ENCODE measurements around the gene PRKAR1A.
"Not testable (repeated sequence)": the region's sequence is repeated elsewhere in the genome, so short reads cannot be mapped to it uniquely, and the experiment has no call there.

PRKAR1A gene

DNA sequence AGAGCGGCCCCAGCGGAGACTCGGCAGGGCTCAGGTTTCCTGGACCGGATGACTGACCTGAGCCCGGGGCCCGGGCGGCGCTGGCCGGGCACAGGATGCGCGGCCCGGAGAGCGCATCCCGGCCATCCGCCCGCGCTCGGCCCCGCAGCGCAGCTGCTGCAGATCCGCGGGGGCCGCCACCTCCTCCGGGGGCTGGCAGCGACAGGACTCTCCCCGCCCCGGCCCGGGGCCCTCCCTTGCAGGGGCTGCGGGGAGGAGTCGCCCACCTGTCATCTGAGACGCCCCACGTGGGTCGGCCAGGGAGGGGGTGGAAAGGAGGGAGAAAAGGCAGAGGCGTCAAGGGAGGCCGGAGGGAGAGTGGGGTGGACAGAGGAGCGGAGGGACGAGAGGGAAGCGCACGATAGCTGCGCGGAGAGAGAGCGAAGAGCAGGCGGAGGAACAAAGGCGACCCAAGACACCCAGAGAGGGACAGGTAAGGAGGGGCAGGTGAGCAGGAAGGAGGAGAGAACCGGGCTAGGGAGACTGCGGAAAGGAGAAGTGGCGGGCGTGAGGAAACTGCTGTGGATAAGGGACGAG lies 471 bp upstream of the PRKAR1A start:
- FAIRE-seq = no peak

DNA sequence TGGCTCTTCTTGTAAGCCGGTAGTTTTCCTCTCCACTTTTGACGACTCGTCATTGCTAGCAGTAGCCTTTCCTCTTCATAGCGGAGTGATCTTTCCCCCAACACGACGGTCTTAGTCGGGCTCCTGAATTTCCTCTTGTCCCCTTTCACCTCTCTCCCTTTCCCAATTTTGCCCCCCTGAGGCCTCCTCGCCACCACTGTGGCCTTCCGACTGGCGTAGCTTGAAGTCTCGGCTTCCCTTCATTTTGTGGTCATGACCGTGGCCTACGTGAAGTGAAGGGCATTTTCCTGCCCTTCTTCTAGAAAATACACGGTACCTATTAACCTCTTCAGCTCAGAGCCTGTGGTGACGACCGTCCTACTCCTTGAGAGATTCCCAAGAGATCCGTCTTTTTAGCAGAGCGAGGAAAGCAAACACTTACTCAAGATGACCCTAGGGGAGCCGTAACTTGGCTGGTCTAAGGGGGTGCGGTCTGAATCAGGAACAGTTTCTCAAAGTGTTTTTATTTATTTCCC lies 787 bp downstream of the PRKAR1A start:
- FAIRE-seq = no peak

DNA sequence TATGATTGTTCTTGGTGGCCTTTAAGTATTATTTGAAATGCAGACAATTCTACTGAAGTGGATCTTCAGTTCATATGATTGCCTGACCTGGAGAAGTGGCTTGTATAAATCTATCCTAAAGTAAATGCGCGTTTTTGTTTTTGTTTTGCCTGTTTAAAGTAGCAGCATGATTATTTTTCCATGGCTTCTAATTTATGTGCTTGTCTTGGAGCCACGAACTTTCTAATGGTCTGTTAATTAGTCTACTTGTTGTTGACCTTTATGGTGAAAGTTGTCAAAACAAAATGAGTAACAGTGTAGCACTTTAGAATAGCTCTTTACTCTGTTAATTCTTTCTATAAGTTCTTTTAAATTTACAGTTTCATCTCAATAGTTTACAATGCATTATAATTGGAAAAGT lies 1.7 kb downstream of the PRKAR1A start:
- FAIRE-seq = no peak

DNA sequence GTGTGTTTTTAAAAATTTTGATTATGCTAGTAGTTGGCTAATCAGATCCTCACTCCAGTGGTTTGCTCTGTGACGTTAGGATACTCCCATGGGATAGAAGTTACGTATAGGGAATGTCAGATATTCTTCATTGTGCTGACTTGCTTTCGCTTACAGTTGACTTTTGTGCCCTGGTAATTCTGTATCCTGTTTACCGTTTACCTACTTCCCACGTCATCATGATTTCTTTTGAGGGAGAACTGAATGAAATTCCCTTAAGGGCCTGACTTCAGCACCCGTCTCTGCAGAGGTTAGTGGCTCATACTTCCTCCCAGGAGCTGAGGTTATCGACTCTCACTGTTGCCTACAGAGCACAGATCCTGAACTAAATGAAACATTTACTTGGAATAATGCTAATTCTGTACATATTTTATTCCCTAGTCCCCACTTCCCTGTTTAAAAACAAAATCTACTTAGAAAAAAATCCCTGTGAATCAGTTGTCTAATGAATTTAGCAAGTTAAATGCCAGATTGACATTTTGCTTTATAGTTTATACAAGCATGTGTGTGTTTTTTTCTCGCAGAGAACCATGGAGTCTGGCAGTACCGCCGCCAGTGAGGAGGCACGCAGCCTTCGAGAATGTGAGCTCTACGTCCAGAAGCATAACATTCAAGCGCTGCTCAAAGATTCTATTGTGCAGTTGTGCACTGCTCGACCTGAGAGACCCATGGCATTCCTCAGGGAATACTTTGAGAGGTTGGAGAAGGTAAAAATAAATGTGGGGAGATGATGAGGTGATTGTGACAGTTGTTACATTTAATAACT lies 2.8 kb downstream of the PRKAR1A start:
- FAIRE-seq = no peak

DNA sequence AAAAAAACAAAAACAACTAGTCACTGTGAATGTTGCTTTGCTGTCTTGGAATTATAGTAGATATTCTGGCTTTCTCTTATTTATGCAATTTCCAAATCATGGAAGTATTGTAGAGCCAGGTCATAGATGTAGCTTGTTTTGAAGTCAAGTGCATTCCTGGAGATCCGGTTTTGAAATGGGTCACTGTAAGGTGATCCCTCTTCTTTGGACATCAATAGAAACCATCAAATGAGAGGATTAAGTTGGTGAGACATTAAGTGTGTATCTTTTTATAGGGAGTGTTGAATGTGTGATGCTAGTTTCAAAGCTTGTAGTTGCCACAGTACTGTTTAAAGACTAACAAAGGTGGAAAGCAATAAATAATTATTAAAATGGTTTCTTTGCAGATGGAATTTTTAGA lies 4.5 kb downstream of the PRKAR1A start:
- no peak for FAIRE-seq

DNA sequence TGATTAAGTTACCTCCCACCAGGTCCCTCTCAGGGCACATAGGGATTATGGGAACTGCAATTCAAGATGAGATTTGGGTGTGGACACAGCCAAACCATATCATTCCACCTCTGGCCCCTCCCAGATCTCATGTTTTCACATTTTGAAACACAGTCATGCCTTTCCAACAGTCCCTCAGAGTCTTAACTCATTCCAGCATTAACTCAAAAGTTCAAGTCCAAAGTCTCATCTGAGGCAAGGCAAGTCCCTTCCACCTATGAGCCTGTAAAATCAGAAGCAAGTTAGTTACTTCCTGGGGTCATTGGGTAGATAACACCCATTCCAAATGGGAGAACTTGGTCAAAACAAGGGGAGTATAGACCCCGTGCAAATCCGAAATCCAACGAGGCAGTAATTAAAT lies 5.4 kb downstream of the PRKAR1A start:
- FAIRE-seq = not testable (repeated sequence)

DNA sequence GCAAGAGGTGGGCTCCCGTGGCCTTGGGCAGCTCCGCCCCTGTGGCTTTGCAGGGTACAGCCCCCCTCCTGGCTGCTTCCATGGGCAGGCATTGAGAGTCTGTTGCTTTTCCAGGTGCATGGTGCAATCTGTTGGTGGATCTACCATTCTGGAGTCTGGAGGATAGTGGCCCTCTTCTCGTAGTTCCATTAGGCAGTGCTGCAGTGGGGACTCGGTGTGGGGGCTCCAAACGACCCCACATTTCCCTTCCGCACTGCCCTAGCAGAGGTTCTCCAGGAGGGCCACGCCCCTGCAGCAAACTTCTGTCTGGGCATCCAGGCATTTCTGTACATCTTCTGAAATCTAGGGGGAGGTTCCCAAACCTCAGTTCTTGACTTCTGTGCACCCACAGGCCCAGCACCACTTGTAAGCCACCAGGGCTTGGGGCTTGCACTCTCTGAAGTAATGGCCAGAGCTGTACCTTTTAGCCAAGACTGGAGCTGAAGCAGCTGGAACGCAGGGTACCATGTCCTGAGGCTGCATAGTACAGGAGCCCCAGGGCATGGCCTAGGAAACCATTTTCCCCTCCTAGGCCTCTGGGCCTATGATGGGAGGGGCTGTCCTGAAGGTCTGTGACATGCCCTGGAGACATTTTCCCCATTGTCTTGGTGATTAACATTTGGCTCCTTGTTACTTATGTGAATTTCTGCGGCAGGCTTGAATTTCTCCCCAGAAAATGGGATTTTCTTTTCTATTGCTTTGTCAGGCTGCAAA lies 6.0 kb downstream of the PRKAR1A start:
- no peak for FAIRE-seq

DNA sequence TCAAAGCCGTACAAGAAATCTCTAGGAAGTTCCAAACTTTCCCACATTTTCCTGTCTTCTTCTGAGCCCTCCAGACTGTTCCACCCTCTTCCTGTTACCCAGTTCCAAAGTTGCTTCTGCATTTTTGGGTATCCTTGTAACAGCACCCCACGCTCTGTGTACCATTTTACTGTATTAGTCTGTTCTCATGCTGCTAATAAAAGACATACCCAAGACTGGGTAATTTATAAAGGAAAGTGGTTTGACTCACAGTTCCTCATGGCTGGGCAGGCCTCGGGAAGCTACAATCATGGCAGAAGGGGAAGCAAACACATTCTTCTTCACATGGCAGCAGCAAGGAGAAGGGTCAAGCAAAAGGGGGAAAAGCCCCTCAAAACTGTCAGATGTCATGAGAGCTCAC lies 6.8 kb downstream of the PRKAR1A start:
- not testable (repeated sequence) for FAIRE-seq

DNA sequence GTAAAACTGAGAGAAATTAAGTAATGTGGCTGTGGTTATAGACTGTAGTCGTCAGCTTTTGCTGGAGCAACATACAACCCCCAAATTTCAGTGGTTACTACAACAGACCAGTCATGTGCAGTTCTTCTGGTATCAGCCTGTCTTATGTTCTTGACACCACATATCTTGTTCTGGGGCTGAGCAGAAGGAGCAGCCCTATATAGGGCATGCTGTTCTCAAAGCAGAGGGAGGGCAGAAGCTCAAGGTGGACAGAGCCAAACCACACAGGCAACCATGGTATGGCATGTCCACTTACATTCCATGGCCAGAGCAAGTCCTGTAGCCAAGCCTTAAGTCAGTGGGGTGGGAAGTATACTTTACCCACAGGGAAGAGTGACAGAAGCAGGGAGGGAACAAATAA lies 7.7 kb downstream of the PRKAR1A start:
- FAIRE-seq = no peak

DNA sequence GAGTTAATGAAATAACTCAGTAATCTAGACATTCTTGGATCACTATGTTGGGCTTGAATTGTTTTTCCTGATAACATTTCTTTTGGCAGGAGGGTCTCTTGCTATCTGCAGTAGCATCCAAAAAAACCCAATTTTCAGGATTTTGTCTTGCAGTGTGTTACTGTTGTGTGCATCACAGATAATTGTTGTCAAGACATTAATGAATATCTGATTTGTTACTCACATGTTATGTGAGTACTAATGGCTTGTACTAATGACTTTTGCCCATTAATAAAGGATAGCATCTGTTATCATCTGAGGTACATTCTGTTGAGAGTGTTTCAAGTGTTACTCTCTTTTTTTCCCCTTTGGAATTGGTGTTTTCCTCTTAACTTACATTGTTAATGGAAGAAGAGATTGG lies 10.0 kb downstream of the PRKAR1A start:
- FAIRE-seq = no peak

DNA sequence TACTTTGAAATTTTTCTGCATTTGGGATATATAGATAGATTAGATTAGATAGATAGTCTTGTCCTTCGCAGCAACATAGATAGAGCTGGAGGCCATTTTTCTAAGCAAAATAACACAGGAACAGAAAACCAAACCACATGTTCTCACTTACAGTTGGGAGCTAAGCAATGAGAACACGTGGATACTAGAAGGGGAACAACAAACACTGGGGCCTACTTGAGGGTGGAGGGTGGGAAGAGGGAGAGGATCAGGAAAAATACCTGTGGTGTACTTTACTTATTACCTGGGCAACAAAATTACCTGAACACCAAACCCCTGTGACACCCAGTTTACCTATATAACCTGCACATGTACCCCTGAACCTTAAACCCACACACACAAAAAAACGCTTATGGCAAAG lies 14.3 kb downstream of the PRKAR1A start:
- FAIRE-seq = no peak

DNA sequence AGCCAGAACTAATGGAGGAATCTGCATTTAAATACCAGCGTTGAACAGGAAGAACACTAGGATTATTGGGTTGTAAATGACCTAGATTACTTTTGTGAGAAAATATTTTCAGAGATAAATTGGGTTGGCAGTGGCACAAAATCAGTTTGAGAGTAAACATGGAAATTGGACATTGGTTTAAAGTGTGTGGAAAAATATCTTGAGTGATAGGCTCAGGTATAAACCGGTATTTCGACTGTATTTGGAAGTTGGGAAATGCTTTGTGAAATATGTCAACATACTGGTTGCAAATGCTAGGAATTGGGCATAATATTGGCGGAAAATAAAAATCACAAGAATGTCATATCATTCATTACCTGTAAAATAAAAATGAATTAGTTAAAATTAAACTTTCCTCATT lies 15.1 kb downstream of the PRKAR1A start:
- no peak for FAIRE-seq

DNA sequence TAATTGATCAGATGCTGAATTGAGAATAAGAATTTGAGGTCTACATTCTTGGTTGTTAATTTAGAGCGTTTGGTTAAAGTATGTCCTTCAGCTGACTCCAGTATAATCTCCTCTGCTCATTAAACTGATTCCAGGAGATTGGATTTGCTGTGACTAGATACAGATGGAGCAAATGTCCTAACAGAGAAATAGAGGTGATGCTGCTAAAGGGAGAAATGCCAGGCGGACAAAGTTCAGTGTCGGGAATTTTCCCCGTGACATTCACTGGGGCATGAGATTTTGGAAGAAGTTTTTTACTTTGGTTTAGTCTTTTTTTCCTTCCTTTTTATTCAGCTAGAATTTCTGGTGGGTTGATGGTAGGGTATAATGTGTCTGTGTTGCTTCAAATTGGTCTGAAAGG lies 19.0 kb downstream of the PRKAR1A start:
- no peak for FAIRE-seq

DNA sequence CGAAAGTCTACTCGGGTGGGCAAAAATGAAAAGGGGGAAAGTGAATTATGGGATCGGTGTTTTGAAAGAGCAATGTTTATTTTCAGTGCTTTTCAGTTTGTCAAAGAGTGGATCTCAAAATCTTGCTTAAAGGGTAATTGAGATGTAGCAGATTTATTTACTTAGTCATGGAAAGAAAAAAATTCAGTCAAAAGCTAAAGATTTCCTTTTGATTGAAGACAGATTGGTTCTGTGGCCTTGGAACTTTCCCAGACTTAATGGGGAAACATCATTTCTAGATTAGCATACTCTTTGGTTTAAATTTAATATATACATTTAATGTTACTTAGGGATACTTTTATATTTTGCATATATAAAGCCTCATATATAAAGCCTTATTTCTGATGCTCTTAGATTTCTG lies 20.6 kb downstream of the PRKAR1A start:
- FAIRE-seq = no peak

DNA sequence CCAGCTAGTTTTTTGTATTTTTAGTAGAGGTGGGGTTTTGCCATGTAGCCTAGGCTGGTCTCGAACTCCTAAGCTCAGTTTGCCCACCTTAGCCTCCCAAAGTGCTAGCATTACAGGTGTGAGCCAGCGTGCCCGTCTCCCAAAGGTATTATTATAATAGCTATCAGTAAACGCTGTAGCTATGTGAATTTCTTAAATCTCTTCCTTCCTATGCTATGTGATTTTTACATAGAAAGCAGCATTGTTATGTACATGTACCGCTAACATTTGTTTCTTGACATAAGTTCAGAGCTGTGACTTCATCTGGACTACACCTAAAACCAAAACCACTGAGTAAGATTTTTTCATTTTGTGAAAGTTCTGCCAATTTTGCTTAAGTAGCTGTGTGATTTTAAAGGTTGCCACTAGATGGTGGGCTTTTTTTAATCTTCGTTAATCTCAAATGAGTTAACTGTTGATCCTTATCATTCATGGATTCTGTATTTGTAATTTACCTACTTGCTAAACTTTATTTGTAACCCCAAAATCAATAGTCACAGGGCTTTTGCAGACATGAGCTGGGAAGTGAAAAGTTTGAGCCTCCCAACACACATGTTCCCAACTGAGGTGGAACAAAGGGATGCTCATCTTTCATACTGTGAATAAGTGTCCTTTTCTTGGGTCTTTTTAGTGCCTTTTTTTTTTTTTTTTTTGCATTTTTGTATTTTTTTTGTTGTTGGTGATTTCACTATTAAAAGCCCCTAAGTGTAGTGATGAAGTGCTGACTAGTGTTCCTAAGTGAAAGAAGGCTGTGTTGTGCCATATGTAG lies 21.9 kb downstream of the PRKAR1A start:
- FAIRE-seq = no peak

DNA sequence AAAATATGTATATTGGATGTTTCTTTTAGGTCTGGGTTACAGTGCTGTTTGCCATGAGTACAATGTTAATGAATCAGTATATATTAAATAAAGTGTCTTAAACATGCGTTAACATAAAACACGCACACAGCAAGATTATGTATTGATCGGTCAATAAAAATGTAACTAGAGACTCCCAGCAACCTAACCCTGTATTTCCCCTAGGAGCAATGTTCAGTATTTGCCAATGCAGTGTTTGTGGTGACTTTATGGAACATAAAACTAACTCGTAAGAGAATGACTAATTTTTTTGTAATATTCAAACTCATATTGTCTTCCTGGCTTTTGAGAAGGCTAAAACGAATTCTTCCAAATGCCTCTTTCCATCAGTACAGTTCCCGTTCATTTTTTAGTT lies 22.5 kb downstream of the PRKAR1A start:
- no peak for FAIRE-seq

DNA sequence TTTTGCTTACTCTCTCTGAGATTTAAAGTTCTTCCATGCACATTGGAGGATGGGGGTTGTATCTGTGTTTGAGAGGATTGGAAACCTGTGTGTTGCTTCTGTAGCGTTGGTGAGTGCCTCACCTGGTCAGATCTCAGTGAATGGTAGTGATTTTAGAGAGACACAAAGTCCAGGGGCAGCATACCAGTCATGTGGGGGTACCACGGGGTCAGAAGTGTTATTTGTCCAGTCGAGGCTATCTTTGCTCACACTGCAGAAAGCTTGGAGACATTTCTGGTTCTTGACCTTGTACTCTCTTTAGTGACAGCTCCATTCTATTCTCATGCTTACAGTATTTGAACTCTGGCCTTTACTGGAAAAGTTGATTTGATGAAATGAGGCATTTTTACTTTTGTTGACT lies 23.7 kb downstream of the PRKAR1A start:
- FAIRE-seq = no peak

DNA sequence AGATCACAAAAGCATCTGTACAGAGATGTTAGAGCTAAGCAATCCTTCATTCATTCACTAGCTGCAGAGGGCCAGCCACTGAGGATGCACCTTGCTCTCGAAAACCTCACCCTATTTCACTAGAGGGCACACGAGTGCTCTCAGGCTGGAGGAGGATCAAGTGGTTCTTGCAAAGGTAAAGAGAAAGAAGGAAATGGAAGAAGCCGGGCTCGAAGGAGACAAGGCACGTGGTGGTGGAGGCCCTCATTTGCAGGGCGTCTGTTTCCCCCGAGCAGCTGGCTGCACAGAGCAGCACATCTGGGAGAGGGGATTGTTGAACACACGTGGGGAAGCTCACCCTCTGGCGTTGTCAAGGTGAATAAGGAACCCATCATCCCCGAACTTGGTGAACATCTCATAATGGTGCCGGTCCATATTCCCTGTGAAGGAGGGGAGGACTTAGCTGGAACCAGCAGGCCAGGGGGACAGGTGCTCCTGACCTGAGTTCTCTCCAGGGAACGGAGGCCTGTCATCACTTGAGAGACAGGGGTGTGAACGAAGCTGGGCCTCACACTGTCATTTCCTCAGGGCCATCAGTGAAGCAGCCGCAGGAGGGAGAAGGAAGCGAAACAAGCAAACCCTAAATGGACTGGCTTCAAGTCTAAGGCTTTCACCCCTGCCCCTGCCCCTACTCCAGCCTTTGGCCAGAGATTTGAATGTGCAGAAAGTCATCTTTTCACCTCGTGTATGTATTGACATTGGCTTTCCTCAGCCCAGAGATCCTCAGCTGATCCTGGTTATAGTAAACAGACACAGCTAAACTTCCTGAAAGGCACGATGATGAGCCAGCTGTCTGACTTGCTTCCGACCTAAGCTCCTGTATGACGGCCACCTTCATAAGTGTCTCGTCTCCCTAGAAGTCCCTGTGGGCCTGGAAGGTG lies 27.6 kb downstream of the PRKAR1A start:
- no peak for FAIRE-seq

DNA sequence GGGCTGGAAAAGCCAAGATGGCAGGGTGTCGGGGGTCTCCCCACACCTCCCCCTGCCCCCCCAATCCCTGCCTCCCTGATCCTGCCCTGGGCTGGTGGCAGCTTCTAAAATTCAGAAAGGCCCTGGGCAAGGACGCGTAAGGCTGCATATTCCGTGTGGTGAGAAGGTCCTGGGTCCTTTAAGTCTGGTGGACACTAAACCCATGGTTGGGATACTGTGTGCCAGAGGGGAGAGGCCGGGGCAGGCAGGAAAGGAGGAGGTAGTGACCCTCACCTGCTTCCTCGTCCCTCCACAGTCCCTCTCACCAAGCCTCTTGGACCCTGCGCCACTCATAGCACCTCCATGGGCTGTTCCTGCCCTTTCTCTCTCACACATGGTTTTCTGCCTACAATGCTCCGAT lies 28.8 kb downstream of the PRKAR1A start:
- no peak for FAIRE-seq

DNA sequence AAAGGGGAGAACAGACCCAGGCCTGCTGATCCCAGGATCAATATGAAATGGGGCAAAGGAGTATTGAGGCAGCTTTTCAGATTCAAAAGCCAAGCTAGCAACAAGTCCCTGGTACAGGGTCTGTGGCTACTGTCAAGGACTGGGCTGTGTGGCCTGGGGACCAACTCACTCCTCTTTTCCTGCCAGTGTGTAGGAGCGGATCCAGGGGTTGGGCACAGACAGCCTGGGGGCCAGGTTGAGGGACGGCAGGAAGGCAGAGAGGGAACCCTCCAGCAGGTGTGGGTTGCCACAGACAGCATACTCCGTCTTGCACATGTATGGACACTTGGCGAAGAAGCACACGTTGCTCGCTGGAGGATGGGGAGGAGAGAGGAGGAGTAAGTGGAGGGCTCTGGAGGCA lies 29.6 kb downstream of the PRKAR1A start:
- no peak for FAIRE-seq

DNA sequence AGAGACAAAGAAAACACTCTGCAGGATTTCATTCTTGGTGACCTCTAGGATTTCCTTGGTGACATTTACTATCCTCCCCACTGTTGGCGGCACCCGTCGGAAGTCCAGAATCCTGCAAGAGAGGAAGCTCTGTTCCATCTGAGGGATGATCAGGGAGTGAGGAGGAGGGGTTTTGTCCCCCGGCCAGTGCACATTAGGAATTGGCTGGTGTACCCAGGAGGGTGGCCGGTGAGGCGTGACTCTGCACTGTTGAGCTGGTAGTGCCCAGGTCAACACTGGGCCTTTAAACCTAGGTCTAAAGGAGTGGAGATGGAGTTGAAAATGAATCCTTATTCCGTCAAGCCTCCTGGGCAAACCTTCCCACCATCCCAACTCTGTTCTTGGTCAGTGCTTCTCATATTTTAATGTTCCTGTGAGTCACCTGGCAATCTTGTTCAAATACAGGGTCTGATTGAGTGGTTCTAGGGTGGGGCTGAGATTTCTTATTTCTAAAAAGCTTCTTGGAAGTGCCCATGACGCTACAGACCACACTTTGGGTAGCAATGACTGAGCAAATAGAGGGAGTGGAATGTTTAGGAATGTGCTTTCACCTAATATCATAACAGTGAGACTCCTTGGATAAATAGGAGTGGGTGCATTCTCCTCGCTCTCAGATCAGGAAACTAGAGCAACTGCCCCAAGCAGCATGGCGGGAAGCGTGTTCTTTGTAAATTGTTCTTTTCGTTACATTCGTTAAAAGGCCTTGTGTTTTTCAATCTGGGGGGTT lies 30.7 kb downstream of the PRKAR1A start:
- no peak for FAIRE-seq
